ENCODE results near the gene PHKG1. TPM values are rescaled to one million over a fixed set of nuclear protein-coding genes. Genes with fewer than 3 reads are reported as not detected.

The PHKG1 gene
- total RNA-seq, 2 experiments from 2014 or later, result 9.7 to 11.5 TPM

DNA sequence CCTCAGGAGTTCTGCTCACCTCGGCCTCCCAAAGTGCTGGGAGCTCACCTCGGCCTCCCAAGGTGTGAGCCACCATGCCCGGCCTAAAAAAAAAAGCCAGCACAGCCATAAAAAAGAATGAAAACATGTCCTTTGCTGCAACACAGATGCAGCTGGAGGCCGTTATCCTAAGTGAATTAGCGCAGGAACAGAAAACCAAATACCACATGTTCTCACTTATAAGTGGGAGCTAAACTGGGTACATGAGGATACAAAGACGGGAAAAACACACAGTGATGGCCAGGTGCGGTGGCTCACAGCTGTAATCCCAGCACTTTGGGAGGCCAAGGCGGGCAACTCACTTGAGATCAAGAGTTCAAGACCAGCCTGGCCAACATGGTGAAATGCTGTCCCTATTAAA, 62.4 kb downstream of the PHKG1 start:
- H3K27me3 ChIP-seq (ENCODE audit: control insufficient read depth in 1 of 2, insufficient read depth in 2 of 2, low read length in 2 of 2), result no peaks in the 10 kb centered on the region
- ATAC-seq (ENCODE audit: poor library complexity) (no peak), DNase-seq (no peak)
- ChIA-PET POLR2A (no interaction called here), CTCF (no interaction called here)
- no peaks in the 10 kb centered on the region for H3K36me3 Mint-ChIP-seq (ENCODE audit: low read depth)
- H3K9me3 Mint-ChIP-seq, result no peaks in the 10 kb centered on the region
- intact Hi-C loops (cut with DNase I, micrococcal nuclease), result loop anchor here in 1 of 2 experiments (5.0 kb wide), 1 partner anchor 37 kb away; no protein-coding TSS in a partner anchor
- H3K36me3 ChIP-seq (ENCODE audit: insufficient read depth, low read length), result no peaks in the 10 kb centered on the region
- H3K27ac ChIP-seq (ENCODE audit: low read depth in 1 of 2, low read length in 2 of 2), result no peak overlapping the region
- peaks cover 6% of the 10 kb centered on the region for H3K4me1 Mint-ChIP-seq (ENCODE audit: low read depth)
- TF ChIP-seq, protein P1, sequence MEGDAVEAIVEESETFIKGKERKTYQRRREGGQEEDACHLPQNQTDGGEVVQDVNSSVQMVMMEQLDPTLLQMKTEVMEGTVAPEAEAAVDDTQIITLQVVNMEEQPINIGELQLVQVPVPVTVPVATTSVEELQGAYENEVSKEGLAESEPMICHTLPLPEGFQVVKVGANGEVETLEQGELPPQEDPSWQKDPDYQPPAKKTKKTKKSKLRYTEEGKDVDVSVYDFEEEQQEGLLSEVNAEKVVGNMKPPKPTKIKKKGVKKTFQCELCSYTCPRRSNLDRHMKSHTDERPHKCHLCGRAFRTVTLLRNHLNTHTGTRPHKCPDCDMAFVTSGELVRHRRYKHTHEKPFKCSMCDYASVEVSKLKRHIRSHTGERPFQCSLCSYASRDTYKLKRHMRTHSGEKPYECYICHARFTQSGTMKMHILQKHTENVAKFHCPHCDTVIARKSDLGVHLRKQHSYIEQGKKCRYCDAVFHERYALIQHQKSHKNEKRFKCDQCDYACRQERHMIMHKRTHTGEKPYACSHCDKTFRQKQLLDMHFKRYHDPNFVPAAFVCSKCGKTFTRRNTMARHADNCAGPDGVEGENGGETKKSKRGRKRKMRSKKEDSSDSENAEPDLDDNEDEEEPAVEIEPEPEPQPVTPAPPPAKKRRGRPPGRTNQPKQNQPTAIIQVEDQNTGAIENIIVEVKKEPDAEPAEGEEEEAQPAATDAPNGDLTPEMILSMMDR (IDR thresholded peaks at IDR 0.05), result no peak
- H3K9me3 ChIP-seq (ENCODE audit: control insufficient read depth in 1 of 2, insufficient read depth in 1 of 2, low read length in 2 of 2), result no peaks in the 10 kb centered on the region
- no peak overlapping the region for H3K4me3 ChIP-seq (ENCODE audit: low read length)
- no peak overlapping the region for H3K4me3 Mint-ChIP-seq
- no peaks in the 10 kb centered on the region for H3K27me3 Mint-ChIP-seq
- no peak overlapping the region for H3K27ac Mint-ChIP-seq
- H3K4me1 ChIP-seq (ENCODE audit: insufficient read depth, low read length), result peaks cover 12% of the 10 kb centered on the region

Other genes starting within 250 kb of the PHKG1 start
- gene SEPTIN14, start 230.2 kb downstream of the PHKG1 start, total RNA-seq, result not detected
- 1 to 10 TPM; 1.3 to 1.8 TPM for gene ZNF713, start 205.5 kb downstream of the PHKG1 start, total RNA-seq
- gene MRPS17, start 141.1 kb downstream of the PHKG1 start, total RNA-seq, result 1 to 10 TPM; 6.7 to 6.9 TPM
- gene NIPSNAP2, start 128.4 kb downstream of the PHKG1 start, total RNA-seq, result 10 to 100 TPM; 40.7 to 45.9 TPM
- 1 to 10 TPM; 1.2 to 1.9 TPM for gene PSPH, start 41.5 kb downstream of the PHKG1 start, total RNA-seq
- gene CCT6A, start 41.2 kb downstream of the PHKG1 start, total RNA-seq, result 10 to 100 TPM; 31.8 to 33.0 TPM
- gene SUMF2, start 28.7 kb downstream of the PHKG1 start, total RNA-seq, result 100 to 1,000 TPM in 1 of 2 experiments, 10 to 100 TPM in 1; 95.8 to 102 TPM
- gene CHCHD2, start 13.5 kb upstream of the PHKG1 start, total RNA-seq, result 100 to 1,000 TPM; 250 to 252 TPM
- gene NUPR2, start 23.5 kb upstream of the PHKG1 start, total RNA-seq, result not detected